ENCODE data around the gene TXNRD3. TPM values are rescaled to one million over a fixed set of nuclear protein-coding genes. Genes with fewer than 3 reads are reported as not detected.

TXNRD3 gene
- polyA plus RNA-seq, 1 of the 3 experiments (the other 2 are of a cell fraction), result 4.7 TPM

GRCh38 chr3:126703512-126704493 is 48.9 kb upstream of the TXNRD3 start, which contains the start of gene CHCHD6:
Gene CHCHD6, plus strand, starts transcription at chr3:126704240. Its CDS starts 73 bp downstream, at chr3:126704313.
- H3K79me2 ChIP-seq (ENCODE audit: insufficient read depth), result peaks cover 35% of the 10 kb centered on the region; the same call in 1 of the 2 replicates
- WGBS (ENCODE audit: low lambda C conversion rate), result 12% methylated on average over 43 of the region's 69 CpGs
- H3K4me2 ChIP-seq, result peak within 1 kb of the TSS; percentile 93
- H3K9me3 ChIP-seq, result 0 out of 2 replicates have a peak, but pooled peaks cover 4% of the 10 kb centered on the region
- no peaks in the 10 kb centered on the region for H3K9me2 ChIP-seq
- no peaks in the 10 kb centered on the region for H3K36me3 ChIP-seq (replicated peaks in 1 of 2; ENCODE audit: control insufficient read depth in 1 of 2, insufficient read depth in 2 of 2, low read length in 1 of 2)
- peak within 1 kb of the TSS; percentile 68 to 88 for H3K4me3 ChIP-seq (ENCODE audit: low read depth in 2 of 2, low read length in 1 of 2)
- peak within 1 kb of the TSS; percentile 86 for H2AFZ ChIP-seq (ENCODE audit: low read depth)
- ChIA-PET CTCF (interaction anchor here (1.1 to 4.4 kb wide), 10 partner anchors 10 to 235 kb away, joined by 3 to 41 read pairs (median 4); no protein-coding TSS in a partner anchor), POLR2A (interaction anchor here (2.0 kb wide), 1 partner anchor 20 kb away, joined by 6 read pairs; no protein-coding TSS in a partner anchor)
- peak; percentile 99 for DNase-seq
- 0 out of 2 replicates have a peak, but pooled peaks cover 3% of the 10 kb centered on the region for H3K27me3 ChIP-seq (ENCODE audit: insufficient read depth)
- H3K4me1 ChIP-seq (ENCODE audit: control insufficient read depth in 1 of 2, insufficient read depth in 2 of 2, low read depth in 1 of 2, low read length in 1 of 2), result peaks cover 6 to 20% of the 10 kb centered on the region in 2 experiments; a peak in 1 of 4 replicates
- H4K20me1 ChIP-seq (ENCODE audit: insufficient read depth), result no peaks in the 10 kb centered on the region
- H3K27ac ChIP-seq (ENCODE audit: low read depth in 2 of 2, low read length in 1 of 2), result peak within 1 kb of the TSS in 1 of 2 experiments; percentile 60; a peak in 2 of 4 replicates
- H3K9ac ChIP-seq, result peak within 1 kb of the TSS; percentile 68
- no peak; the same call in 1 of the 2 replicates for TF ChIP-seq POLR2AphosphoS5 (IDR thresholded peaks at IDR 0.05; ENCODE audit: low read depth, low read length)
- TF ChIP-seq FOXJ3 (CRISPR knock-in tag; IDR thresholded peaks at IDR 0.05), result peak; percentile 20; the same call in 1 of the 2 replicates
- no peak for TF ChIP-seq FOSL2 (IDR thresholded peaks at IDR 0.05; ENCODE audit: borderline replicate concordance, low read depth)
- TF ChIP-seq MEF2A (IDR thresholded peaks at IDR 0.05; ENCODE audit: borderline replicate concordance, low read depth), result no peak
- TF ChIP-seq MXI1 (IDR thresholded peaks at IDR 0.05; ENCODE audit: low read depth, low read length), result peak; percentile 98
- TF ChIP-seq MAX (IDR thresholded peaks at IDR 0.05; ENCODE audit: low read depth), result peak; percentile 84; the same call in 1 of the 2 replicates
- peak; percentile 97 for TF ChIP-seq IRF3 (IDR thresholded peaks at IDR 0.05; ENCODE audit: low read depth, low read length)
- TF ChIP-seq EZH2phosphoT487 (IDR thresholded peaks at IDR 0.05; ENCODE audit: borderline replicate concordance, low read depth), result no peak
- no peak for TF ChIP-seq REST (IDR thresholded peaks at IDR 0.05; ENCODE audit: low read depth, low read length)
- peak; percentile 29 for TF ChIP-seq RAD21 (IDR thresholded peaks at IDR 0.05; ENCODE audit: low read length)
- no peak for TF ChIP-seq RCOR1 (IDR thresholded peaks at IDR 0.05; ENCODE audit: low read length)
- peak; percentile 95 for TF ChIP-seq CHD2 (IDR thresholded peaks at IDR 0.05; ENCODE audit: low read length, partially characterized antibody)
- TF ChIP-seq SMC3 (IDR thresholded peaks at IDR 0.05; ENCODE audit: low read depth, low read length), result peak; percentile 21; the same call in 1 of the 2 replicates
- peak; percentile 29 for TF ChIP-seq CTCF (IDR thresholded peaks at IDR 0.05)
- no peaks in the 10 kb centered on the region for H3F3A ChIP-seq (replicated peaks; ENCODE audit: insufficient read depth)
